Measurements from ENCODE around the gene SPSB2. TPM values are rescaled to one million over a fixed set of nuclear protein-coding genes. Genes with fewer than 3 reads are reported as not detected.
A peak's percentile ranks its signal among the peaks of the same experiment; 100 is the strongest.

Gene SPSB2
- total and polyA plus RNA-seq, 9 of the 15 experiments (the other 6 are each of a cell fraction or from before 2014, with no cell fraction given), result 0.10 to 10.6 (median 1.9) TPM

DNA sequence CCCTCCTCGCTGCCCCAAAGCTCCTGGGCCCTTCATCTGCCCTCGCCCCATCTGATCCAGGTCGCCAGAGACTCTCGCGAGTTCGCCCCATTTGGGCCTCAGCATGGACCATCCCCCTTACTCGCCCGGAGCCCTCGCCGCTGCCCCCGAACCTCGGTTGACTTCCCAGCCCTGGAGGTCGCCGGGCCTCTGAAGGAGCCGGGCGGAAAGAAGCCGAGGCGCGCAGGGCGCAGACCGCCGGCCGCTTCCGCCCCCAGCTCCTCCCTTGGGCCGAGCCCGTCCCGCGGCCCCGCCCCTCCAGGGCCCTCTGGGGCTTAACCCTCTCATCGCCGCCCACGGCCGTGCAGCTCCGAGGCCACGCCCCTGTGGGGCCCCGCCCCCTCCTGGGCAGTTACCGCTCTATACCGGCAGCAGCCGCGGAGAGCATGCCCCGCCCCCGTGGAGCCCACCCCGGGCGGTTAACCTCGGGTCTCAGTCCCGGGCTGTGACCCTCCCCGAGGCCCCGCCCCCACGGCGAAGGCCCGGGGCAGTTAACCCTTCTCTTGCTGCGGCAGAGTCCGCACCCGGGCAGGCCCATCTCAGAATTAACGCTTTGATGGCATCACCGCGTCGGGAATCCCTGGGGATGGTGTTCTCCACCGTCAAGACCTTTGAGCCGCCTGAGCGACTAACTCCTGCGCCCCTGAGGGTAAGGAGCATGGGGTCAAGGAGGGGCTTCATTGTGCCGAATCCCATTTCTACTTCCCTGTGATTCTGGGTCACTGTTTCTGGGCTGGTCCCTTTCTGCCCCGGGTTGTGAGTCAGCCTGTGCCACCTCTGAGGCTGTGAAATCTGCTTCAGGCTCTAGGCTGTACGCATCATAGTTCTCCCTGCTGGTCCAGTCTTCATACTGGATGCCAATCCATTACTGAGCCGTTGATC, at the start of gene SPSB2 (continued):
- TF ChIP-seq, protein P1, sequence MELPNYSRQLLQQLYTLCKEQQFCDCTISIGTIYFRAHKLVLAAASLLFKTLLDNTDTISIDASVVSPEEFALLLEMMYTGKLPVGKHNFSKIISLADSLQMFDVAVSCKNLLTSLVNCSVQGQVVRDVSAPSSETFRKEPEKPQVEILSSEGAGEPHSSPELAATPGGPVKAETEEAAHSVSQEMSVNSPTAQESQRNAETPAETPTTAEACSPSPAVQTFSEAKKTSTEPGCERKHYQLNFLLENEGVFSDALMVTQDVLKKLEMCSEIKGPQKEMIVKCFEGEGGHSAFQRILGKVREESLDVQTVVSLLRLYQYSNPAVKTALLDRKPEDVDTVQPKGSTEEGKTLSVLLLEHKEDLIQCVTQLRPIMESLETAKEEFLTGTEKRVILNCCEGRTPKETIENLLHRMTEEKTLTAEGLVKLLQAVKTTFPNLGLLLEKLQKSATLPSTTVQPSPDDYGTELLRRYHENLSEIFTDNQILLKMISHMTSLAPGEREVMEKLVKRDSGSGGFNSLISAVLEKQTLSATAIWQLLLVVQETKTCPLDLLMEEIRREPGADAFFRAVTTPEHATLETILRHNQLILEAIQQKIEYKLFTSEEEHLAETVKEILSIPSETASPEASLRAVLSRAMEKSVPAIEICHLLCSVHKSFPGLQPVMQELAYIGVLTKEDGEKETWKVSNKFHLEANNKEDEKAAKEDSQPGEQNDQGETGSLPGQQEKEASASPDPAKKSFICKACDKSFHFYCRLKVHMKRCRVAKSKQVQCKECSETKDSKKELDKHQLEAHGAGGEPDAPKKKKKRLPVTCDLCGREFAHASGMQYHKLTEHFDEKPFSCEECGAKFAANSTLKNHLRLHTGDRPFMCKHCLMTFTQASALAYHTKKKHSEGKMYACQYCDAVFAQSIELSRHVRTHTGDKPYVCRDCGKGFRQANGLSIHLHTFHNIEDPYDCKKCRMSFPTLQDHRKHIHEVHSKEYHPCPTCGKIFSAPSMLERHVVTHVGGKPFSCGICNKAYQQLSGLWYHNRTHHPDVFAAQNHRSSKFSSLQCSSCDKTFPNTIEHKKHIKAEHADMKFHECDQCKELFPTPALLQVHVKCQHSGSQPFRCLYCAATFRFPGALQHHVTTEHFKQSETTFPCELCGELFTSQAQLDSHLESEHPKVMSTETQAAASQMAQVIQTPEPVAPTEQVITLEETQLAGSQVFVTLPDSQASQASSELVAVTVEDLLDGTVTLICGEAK (IDR thresholded peaks at IDR 0.05), result peak; percentile 86
- TF ChIP-seq, protein P1 (CRISPR knock-in tag; IDR thresholded peaks at IDR 0.05), result no peak
- no peak for TF ChIP-seq ZNF57 (CRISPR knock-in tag; IDR thresholded peaks at IDR 0.05)
- no peak for TF ChIP-seq NR2F6 (CRISPR knock-in tag; IDR thresholded peaks at IDR 0.05)
- no peak for TF ChIP-seq CHD1 (IDR thresholded peaks at IDR 0.05; ENCODE audit: low read length)
- TF ChIP-seq ZNF444 (CRISPR knock-in tag; IDR thresholded peaks at IDR 0.05), result no peak
- TF ChIP-seq, protein P2, sequence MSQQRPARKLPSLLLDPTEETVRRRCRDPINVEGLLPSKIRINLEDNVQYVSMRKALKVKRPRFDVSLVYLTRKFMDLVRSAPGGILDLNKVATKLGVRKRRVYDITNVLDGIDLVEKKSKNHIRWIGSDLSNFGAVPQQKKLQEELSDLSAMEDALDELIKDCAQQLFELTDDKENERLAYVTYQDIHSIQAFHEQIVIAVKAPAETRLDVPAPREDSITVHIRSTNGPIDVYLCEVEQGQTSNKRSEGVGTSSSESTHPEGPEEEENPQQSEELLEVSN (IDR thresholded peaks at IDR 0.05; ENCODE audit: borderline replicate concordance in 1 of 2, extremely low read depth in 1 of 2, insufficient read depth in 1 of 2, insufficient read length in 1 of 2, low read depth in 1 of 2, low read length in 1 of 2, poor library complexity in 1 of 2, severe bottlenecking in 1 of 2), result peak in 1 of 2 experiments; percentile 35
- no peak for TF ChIP-seq ZNF707 (CRISPR knock-in tag; conservative IDR thresholded peaks at IDR 0.05)
- no peak for TF ChIP-seq SMARCA5 (IDR thresholded peaks at IDR 0.05)
- no peak for TF ChIP-seq FOXA3 (CRISPR knock-in tag; conservative IDR thresholded peaks at IDR 0.05 in 1 of 2, IDR thresholded peaks at IDR 0.05 in 1 of 2)
- TF ChIP-seq KHSRP (IDR thresholded peaks at IDR 0.05), result no peak
- 0 out of 2 replicates have a peak, but pooled peaks have one; percentile 32 for TF ChIP-seq NCOA1 (IDR thresholded peaks at IDR 0.05; ENCODE audit: low read depth)
- TF ChIP-seq ZNF274 (IDR thresholded peaks at IDR 0.05; ENCODE audit: borderline replicate concordance, low read depth, low read length), result no peak
- TF ChIP-seq CAMTA2 (CRISPR knock-in tag; conservative IDR thresholded peaks at IDR 0.05), result no peak
- TF ChIP-seq, protein P3, sequence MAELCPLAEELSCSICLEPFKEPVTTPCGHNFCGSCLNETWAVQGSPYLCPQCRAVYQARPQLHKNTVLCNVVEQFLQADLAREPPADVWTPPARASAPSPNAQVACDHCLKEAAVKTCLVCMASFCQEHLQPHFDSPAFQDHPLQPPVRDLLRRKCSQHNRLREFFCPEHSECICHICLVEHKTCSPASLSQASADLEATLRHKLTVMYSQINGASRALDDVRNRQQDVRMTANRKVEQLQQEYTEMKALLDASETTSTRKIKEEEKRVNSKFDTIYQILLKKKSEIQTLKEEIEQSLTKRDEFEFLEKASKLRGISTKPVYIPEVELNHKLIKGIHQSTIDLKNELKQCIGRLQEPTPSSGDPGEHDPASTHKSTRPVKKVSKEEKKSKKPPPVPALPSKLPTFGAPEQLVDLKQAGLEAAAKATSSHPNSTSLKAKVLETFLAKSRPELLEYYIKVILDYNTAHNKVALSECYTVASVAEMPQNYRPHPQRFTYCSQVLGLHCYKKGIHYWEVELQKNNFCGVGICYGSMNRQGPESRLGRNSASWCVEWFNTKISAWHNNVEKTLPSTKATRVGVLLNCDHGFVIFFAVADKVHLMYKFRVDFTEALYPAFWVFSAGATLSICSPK (IDR thresholded peaks at IDR 0.05; ENCODE audit: borderline replicate concordance), result no peak

All from K562 (cell line).